Left forelimb (tissue), 1 donor: ENCODE measurements around the gene FAM241B.

ENCODE experiments used
- DNase-seq: peaks from one replicate; pipeline ENCODE4 v3.0.0-alpha.2; 2018; ENCODE audit warnings: low spot score

FAM241B gene

DNA sequence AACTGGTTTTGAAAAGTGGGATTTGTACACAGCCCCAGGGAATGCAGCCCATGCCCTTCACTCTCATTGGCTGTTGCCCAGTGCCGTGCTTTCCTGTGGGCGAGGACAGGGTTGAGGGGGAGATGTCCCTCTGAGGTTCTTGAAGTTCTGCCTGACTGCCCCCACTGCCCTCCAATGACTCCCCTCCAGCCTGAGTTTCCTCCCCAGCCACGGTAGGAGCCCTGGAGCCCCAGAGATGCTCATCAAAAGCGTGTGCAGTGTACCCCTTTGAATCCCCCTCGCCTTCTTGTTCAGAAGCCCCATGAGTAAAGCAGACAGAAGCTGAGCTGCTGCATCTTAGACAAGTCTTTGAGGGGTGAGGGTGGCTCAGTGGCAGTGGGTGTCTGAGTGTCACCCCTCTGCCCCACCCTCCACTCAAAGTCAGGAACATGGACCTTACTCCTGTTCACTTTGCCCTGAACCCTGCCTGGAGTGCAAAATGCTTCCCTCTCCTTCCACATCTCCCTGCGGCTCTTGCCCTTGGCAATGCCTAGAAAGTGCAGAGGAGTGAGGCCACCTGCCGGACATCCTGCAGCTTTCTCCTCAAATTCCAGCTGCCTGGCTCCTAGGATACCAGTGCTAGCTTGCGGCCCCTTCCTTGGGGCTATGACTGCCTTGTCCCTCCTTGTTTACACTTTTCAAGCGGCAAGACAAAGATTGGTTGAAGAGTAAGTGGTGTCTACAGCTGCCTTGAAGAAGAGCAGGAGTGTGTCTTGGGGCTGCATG, 19.9 kb downstream of the FAM241B start:
- no peak for DNase-seq

- DNase-seq = no peak
Observed at GRCh38 chr10:69650589-69651261, 20.7 kb downstream of the FAM241B start.

- no peak for DNase-seq
Observed at GRCh38 chr10:69651362-69651761, 21.3 kb downstream of the FAM241B start.

- no peak for DNase-seq
Observed at GRCh38 chr10:69652111-69652856, 22.2 kb downstream of the FAM241B start.

DNA sequence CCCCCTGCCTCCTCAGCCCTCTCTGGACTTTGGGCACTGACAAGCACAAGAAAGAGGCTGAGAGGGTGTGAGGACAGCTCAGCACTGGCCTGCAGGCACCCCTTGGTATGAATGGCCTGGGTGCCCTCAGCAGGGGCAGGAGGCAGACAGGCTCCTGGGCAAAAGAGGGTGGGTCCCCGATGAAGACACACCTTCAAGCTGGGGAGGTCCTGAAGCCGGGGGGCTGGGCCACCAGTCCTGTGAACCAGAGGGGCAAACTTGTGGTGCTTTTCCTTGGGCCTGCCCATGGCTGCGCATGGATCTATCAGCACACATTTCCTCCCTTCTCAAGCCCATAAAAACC, 22.8 kb downstream of the FAM241B start:
- DNase-seq = no peak

GRCh38 chr10:69653561-69653960, 23.5 kb downstream of the FAM241B start:
- no peak for DNase-seq

DNA sequence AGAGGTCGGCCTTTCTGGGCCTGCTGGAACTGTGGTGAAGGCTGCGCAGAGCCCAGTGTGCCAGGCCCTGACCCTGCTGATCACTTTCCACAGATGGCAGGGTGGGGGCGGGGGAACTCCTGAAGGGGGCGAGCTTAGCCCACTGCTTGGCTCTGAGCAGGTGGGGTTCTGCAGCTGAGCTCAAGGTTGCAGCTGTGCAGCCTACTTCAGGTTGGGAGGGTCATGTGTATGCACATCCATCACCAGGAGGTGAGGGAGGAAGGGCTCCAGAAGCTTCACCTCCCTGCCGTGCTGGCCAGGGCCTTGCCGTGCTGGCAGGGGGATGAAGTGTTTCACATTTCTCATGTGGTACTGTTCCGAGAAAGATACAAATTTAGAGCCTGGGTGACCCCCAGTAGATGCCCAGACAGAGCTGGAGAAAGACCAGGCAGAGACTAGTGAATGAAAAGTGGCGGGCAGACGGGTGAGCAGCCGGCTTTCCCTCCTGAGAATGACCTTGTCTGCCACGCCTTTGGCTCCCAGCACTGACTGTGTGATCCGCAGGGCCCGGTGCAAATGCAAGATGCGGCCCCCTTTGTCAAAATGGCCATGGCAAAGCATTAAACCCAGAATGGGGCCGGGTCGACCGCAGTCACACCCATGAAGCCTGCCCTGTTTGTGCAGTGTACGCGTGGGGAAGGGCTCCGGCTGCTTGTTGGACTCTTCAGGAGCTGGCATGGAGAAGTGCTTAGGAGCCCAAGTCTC, 25.2 kb downstream of the FAM241B start:
- DNase-seq = no peak

DNA sequence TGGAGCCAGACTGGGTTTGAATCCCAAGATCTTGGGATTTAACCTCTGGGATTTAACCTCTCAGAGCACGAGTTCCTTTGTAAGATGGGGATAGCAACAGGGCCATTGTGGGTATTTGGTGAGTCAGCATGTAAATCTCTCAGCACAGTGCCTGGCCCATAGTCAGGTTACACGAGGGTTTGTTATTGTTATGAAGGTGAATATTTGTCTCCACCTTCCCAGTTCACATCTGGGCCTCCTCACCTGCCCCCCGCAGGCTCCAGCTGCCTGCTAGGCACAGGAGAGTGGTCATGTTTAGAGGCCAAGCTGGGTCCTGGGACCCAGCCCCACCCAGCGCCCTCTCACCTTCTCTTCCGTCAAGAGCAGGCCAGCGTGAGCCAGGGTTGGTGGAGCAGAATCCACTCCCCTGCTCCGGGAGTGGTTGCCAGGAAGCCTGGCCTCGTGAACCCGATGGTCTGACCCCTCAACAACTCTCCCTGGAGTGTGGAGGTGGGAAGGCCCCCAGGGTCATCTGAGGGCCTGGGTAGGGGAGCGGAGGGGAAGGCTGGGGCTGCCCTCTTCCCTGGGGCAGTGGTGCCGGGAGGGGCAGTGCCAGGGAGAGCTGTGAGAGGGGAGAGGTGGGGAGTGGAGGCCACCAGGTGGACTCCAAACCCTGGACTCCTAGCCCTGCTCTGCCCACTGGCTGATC, 26.0 kb downstream of the FAM241B start:
- DNase-seq = no peak

DNA sequence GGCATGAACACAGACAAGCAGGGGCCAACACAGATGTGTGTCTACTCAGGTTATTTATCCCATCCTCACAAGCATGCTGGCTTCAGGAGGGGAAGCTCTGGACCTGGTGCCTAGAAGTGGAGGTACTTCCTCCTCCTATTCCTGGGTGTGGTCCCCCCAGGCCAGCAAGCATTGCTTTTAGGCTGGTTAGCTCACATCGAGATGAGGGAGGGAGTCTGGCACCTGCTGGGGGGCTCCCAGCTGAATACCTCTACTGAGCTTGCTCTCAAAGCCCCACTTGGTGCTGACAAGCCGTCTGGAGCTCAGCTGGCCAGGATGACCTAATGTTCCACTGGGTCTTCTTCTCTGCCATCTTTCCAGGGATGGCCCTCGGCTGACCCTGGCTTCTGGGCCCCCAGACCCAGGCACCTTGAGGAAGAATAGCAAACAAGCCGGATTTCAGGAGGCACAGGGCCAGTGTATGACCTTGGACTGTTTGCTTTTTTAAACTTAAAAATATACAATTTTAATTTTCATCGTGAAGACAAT, 26.8 kb downstream of the FAM241B start:
- DNase-seq = no peak

DNA sequence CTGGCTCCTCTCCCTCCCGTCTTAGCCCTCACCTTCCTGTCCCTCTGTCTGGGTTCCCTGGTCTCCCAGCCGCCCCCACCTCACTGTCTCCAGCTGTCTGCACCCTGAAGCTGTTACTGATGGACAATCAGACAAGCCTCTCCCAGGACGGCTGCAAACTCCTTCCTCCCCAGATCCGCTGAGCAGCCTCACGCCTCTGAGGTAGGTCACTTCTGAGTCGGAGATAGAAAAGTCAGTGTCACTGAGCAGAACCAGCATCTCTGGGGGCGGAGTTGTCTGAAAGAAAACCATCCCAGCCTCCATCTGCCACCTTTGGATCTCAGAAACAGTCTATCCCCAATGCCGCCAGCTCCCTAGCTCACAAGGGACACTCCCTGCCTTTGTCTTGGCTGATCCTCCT, 27.4 kb downstream of the FAM241B start:
- DNase-seq = no peak

- no peak for DNase-seq
Observed at GRCh38 chr10:69657866-69658265, 27.8 kb downstream of the FAM241B start.

DNA sequence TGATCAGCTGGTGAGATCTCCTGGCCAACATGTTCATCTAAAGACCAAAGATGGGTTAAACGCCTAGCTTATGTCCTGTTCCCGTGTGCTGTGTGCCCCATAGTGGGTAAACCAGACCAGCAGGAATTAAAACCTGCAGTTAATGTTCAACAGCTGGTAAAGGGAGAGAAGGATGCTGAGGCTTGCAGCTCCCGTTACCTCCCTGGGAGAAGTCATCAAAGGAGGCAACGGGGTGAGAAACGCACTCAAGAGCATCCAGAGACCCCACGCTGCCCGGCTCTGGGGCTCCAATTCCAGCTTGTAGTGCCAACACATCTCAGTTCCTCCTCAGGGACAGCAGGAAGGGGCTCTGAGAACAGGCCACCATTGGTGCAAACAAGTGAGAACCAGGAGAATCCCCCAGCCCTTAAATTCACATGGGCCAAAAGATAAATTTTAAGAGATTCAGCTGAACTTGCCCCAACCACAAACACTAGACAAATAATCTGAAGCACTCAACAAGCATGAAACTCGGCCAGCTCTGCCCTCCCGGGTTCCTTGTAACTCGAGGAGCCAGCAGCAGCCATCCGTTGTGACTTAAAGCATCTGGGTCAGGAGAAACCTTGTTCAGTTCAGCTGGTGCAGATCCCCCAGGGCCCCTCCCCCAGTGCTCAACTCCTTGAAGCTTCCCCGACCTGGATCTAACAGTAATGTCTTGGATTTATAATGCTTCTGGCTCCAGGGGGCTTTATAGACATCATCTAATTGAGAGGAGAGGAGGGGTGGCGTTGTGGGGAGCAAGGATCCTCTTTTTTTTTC, 29.4 kb downstream of the FAM241B start:
- DNase-seq = no peak

DNA sequence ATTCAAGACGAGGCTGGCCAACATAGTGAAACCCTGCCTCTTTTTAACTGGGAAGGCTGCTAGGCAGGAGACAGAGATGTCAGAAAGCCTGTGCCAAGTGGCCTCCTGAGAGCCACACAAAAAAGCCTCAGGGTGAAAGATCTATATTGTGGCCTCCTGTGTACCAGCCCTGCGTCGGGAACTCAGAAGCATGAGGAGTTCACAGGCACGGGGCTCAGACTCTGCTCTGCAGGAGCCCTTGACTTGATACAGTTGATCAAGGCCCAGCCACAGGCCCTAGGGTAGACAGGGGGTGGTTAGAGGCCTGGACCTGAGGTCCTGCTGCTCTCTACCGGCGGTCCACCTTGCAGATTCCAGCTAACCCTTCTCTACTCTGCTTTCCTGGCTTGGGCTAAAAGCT, 30.2 kb downstream of the FAM241B start:
- DNase-seq = no peak

GRCh38 chr10:69661414-69662172, 31.5 kb downstream of the FAM241B start:
- DNase-seq = no peak

- DNase-seq = no peak
Observed at GRCh38 chr10:69662173-69662877, 32.3 kb downstream of the FAM241B start.

DNA sequence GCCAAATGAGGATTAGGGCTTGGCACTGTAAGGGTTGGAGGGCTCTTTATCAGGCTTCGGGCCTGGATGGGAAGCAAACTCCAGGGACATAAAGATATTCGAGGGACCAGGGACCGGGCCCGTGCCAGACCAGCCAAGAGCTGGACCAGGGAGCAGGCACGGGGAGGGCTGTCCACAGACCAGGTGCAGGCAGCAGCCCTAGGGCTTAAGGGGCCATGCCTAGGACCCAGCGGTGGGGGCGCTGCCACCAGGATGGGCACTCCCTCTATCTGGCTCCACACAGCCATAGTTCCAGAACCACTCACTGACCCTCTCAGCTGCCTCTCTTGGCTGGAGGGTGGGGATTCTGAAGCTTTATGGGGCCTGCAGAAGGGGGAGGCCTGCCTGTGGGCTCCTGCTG, 32.9 kb downstream of the FAM241B start:
- no peak for DNase-seq

- no peak for DNase-seq
Observed at GRCh38 chr10:69663369-69663947, 33.4 kb downstream of the FAM241B start.

DNA sequence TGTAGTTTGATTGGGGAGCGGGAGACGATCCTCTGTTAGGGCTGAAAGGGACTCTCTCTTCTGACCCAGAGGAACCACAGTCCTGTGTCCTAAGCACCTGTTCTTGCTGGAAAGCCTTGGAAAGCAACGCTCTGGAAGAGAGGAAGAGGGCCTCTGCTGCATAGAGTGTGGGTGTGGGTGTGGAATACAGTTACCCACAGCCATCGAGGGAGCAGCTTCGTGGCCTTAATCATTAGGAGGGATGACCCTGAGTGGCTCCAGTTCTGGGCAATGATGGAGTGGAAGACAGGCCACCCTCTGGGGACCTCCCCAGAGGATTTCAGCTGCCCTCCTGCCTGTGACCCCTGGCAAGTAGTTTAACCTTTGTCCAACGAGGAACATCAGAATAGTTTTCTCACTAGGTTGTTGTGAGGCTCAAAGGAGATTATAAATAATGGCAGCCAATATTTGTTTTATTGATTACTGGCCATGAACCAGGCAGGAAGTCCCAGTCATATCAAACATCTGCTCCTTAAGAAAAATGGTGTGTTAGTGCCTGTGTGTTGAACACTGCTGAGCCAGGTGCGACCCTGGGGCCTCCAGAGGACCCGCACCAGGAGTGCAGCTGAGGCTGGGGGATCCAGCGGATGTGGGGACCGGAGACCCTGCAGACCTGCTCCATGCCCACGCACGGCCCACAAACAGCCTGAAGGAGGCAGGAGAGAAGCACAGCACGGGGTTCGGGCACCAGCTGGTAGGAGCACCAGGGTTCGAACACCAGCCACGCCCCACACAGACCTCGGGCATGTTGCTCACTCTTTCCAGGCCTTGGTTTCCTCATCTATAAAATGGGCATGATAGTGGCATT, 35.6 kb downstream of the FAM241B start:
- no peak for DNase-seq
